Transverse colon (tissue), 4 donors: ENCODE data around the gene MRRF. TPM values are rescaled to one million over a fixed set of nuclear protein-coding genes. Genes with fewer than 3 reads are reported as not detected.

Experiments used
- DNase-seq: peaks from one replicate; pipeline ENCODE4 v3.0.0-alpha.2; 2019
- H3K27ac ChIP-seq, 4 donors: fragments of 200-600 bp; sonication (generic); 2 replicates each; pipeline ENCODE4 v1.5.1; 2016 to 2018; ENCODE audit warnings: inconsistent platforms in 4 of 4
- H3K27me3 ChIP-seq: fragments of 200-600 bp; sonication (generic); 2 replicates; pipeline ENCODE4 v1.5.1; 2017; ENCODE audit warnings: inconsistent platforms
- H3K36me3 ChIP-seq, 4 donors: fragments of 200-600 bp; sonication (generic); 2 replicates each; pipeline ENCODE4 v1.5.1; 2017 to 2019; ENCODE audit warnings: inconsistent platforms in 4 of 4
- H3K4me1 ChIP-seq, 4 donors: fragments of 200-600 bp; sonication (generic); 2 replicates each; pipeline ENCODE4 v1.5.1; 2017 to 2020; ENCODE audit warnings: inconsistent platforms in 4 of 4
- H3K4me3 ChIP-seq, 4 donors: fragments of 200-600 bp; sonication (generic); 1 replicate in 1 of 4; 2 replicates in 3 of 4; pipeline versions ENCODE4 v1.5.1 to v1.6.1; 2017 to 2019; ENCODE audit warnings: inconsistent platforms in 4 of 4
- H3K9me3 ChIP-seq, 2 donors: fragments of 200-600 bp; sonication (generic); 2 replicates each; pipeline ENCODE4 v1.5.1; 2017 to 2019; ENCODE audit warnings: inconsistent platforms in 2 of 2
- EP300 ChIP-seq: sonication (generic); formaldehyde crosslinking; IDR thresholded peaks from one replicate; pipeline ENCODE4 v1.6.1; 2017; ENCODE audit warnings: antibody characterized with exemption, low read depth
- POLR2A ChIP-seq: fragments of 450-650 bp; IDR thresholded peaks from one replicate; pipeline ENCODE4 v1.6.1; 2016; ENCODE audit warnings: antibody characterized with exemption, mild to moderate bottlenecking, moderate library complexity
- POLR2AphosphoS5 ChIP-seq, 3 donors: sonication (generic); formaldehyde crosslinking; IDR thresholded peaks; one replicate each; pipeline ENCODE4 v1.6.1; 2016; ENCODE audit warnings: antibody characterized with exemption in 3 of 3
- WGBS, 2 donors: methylation state at CpG; one replicate each; pipeline ENCODE4 v1.1.5; 2018; ENCODE audit warnings: low coverage in 1 of 2; 5-methylcytosine and 5-hydroxymethylcytosine counted together
- in situ Hi-C, 4 donors: fragments of 200-750 bp; cut with MboI; loops; one replicate each; pipeline versions ENCODE4 v1.15.0 to v1.15.1; 2017; ENCODE audit warnings: low sequenced_read_pairs in 3 of 4, low pct_ligation_motif_present in 1 of 4, low pct_unique_long_range_greater_than_20kb in 1 of 4
- intact Hi-C: fragments of 100-400 bp; cut with DNase I; formaldehyde crosslinking; loops from one replicate; pipeline ENCODE4 v1.15.1; 2023; ENCODE audit warnings: low total_unique reads
- total RNA-seq, 4 donors: library from RNA; depleted of rRNA; stranded (reverse); fragments of >200 nt; gene quantifications; one replicate each; pipeline ENCODE4 v1.1.0, GENCODE V29; 2016
- TF ChIP-seq, protein P1 (sequence below), 5 experiments: fragments of 200-600 bp in 3 of 5; fragments of 450-650 bp in 2 of 5; sonication (generic) in 3 of 5; IDR thresholded peaks; 1 replicate in 2 of 5; 2 replicates in 3 of 5; pipeline ENCODE4 v1.5.1; 2016 to 2017; ENCODE audit warnings: antibody characterized with exemption in 5 of 5, inconsistent platforms in 3 of 5, mild to moderate bottlenecking in 2 of 5, moderate library complexity in 1 of 5

Gene MRRF
- total RNA-seq, 4 donors from 2014 or later: 46.0 to 142 (median 53.6) TPM

DNA sequence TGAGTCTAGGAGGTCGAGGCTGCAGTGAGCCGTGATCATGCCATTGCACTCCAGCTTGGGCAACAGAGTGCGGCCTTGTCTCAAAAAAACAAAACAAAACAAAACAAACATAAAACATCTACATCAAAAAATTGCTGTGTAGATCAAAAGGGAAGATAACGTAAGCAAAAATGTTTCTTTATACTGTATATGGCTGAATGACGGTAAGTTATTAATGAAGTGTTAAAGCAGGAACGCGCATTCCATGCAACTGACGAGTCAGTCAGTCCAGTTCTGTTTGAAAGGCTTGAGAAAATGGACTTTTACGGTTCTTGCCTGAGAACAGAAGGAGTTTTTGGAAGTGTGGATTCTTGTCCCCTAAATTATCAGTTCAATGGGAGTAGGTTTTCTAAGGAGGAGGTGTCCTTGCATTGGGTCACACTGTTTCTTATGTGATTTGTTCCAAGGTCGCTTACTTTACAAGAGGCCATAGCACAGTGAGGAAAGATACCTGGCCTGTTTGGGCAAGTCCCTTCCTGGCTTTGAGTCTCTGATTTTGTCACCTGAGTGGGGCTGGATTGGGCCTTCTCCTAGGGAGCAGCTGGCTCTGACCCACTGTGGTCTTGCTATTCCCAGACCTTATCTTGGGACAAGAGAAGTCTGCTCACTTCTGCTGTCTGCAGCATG, 99.6 kb downstream of the MRRF start:
- DNase-seq: no peak

DNA sequence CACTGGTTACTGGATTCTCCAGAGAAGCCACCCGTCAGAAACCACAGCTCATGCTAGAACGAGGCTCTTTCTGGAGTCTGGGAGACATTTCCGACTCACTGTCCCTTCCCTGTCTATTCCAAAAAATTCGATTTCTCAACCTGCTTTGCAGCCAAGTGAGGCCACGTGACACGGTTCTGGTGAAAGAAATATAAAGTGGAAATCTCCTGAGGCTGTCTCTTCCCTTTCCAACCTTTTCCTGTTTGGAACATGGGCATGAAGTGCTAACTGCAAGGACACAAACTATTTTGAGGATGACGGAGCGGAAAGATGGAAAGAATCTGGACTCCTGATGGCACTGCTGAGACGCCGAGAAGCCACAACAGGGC, 100.1 kb downstream of the MRRF start:
- Histone ChIP-seq H3K4me1 (peaks cover 0 to 3% (median 0%) of the 10 kb centered on the region in 4 donors), H3K9me3 (no peaks in the 10 kb centered on the region), H3K27me3 (no peaks in the 10 kb centered on the region), H3K27ac (peak overlapping the region in 1 of 4 donors; percentile 38), H3K36me3 (no peaks in the 10 kb centered on the region), H3K4me3 (no peak overlapping the region)
- in situ Hi-C loops: no loop called here
- TF ChIP-seq, protein P1, sequence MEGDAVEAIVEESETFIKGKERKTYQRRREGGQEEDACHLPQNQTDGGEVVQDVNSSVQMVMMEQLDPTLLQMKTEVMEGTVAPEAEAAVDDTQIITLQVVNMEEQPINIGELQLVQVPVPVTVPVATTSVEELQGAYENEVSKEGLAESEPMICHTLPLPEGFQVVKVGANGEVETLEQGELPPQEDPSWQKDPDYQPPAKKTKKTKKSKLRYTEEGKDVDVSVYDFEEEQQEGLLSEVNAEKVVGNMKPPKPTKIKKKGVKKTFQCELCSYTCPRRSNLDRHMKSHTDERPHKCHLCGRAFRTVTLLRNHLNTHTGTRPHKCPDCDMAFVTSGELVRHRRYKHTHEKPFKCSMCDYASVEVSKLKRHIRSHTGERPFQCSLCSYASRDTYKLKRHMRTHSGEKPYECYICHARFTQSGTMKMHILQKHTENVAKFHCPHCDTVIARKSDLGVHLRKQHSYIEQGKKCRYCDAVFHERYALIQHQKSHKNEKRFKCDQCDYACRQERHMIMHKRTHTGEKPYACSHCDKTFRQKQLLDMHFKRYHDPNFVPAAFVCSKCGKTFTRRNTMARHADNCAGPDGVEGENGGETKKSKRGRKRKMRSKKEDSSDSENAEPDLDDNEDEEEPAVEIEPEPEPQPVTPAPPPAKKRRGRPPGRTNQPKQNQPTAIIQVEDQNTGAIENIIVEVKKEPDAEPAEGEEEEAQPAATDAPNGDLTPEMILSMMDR (IDR thresholded peaks at IDR 0.05): no peak
- TF ChIP-seq EP300 (no peak), POLR2AphosphoS5 (IDR thresholded peaks at IDR 0.05) (no peak), POLR2A (no peak)
- no peak for DNase-seq
- 48 to 81% methylated on average over 5 to 10 of the region's 10 CpGs for WGBS, 2 donors
- intact Hi-C loops: no loop called here

More for the DNA sequence above, 99.6 kb downstream of the MRRF start:
- WGBS, 2 donors: 89 to 95% methylated on average over 8 to 10 of the region's 10 CpGs
- Histone ChIP-seq H3K27ac (no peak overlapping the region), H3K27me3 (no peaks in the 10 kb centered on the region), H3K4me3 (no peak overlapping the region), H3K4me1 (peaks cover 0 to 3% (median 0%) of the 10 kb centered on the region in 4 donors), H3K9me3 (no peaks in the 10 kb centered on the region), H3K36me3 (no peaks in the 10 kb centered on the region)
- TF ChIP-seq POLR2AphosphoS5 (IDR thresholded peaks at IDR 0.05) (no peak), POLR2A (no peak), EP300 (no peak)
- TF ChIP-seq, protein P1 (IDR thresholded peaks at IDR 0.05): no peak
- intact Hi-C loops (no loop called here), in situ Hi-C loops (no loop called here)

DNA sequence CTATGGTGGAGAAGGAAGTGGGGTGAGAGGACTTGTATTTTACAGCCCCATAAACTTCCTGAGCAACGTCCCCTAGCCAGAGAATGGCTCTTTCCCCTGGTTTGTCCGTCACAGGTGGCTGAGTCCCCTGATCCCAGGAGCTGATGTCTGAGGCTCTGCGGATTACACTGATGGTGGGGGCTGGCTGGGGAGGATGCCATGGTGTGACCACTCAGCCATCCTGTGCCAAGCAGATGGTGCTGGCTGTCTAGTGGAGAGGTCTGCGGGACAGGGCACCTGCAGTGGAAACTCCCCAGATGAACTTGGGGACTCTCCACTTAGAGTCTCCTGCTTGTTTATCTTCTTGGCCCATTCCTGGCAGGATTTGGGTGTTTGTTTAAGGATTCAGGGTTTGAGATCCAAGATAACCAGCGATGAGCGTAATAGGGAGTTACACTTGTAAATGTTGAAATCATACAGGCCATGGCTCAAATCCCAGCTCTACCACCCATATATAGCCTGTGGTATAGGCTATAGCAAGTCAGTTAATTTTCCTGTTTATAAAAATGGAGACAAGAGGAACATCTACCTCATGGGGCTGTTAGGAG, 101.5 kb downstream of the MRRF start:
- H3K9me3 ChIP-seq: no peaks in the 10 kb centered on the region
- H3K4me1 ChIP-seq: peaks cover under 1 to 10% (median 6%) of the 10 kb centered on the region in 4 donors
- H3K27me3 ChIP-seq: peaks cover 3% of the 10 kb centered on the region
- intact Hi-C loops: no loop called here
- TF ChIP-seq, protein P1 (IDR thresholded peaks at IDR 0.05): no peak
- TF ChIP-seq EP300: no peak
- no peak for TF ChIP-seq POLR2A
- no peak for TF ChIP-seq POLR2AphosphoS5 (IDR thresholded peaks at IDR 0.05)
- peak overlapping the region; percentile 17 to 54 (median 45) for H3K27ac ChIP-seq
- no peaks in the 10 kb centered on the region for H3K36me3 ChIP-seq
- DNase-seq: no peak
- in situ Hi-C loops: no loop called here
- no peak overlapping the region for H3K4me3 ChIP-seq
- 40 to 42% methylated on average over 2 to 6 of the region's 6 CpGs for WGBS, 2 donors

DNA sequence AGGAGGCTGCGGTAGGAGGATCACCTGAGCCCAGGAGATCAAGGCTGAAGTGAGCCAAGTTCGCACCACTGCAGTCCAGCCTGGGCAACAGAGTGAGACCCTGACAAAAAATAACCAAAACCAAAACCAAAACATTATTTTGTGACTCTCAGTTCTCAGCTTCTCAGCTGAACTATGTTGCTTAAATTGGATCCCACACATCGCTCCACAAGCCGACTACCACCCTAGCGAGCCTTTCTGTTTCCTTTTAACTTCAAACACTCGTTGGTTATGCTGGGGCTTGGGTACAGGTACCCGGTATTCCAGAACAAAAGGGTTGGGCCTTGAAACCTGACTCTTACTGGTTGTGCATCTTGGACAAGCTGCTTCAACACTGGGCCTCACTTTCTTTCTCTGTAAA, 102.4 kb downstream of the MRRF start:
- Histone ChIP-seq H3K27ac (peak overlapping the region; percentile 18 to 54 (median 45)), H3K36me3 (no peaks in the 10 kb centered on the region), H3K4me3 (no peak overlapping the region), H3K4me1 (peaks cover 3 to 19% (median 8%) of the 10 kb centered on the region in 4 donors), H3K9me3 (no peaks in the 10 kb centered on the region), H3K27me3 (peaks cover 12% of the 10 kb centered on the region)
- in situ Hi-C loops: no loop called here
- 67 to 82% methylated on average over 1 to 7 of the region's 7 CpGs for WGBS, 2 donors
- intact Hi-C loops: no loop called here
- no peak for DNase-seq
- no peak for TF ChIP-seq POLR2AphosphoS5 (IDR thresholded peaks at IDR 0.05)
- no peak for TF ChIP-seq POLR2A
- TF ChIP-seq, protein P1 (IDR thresholded peaks at IDR 0.05): no peak
- no peak for TF ChIP-seq EP300
